PC-9 (cell line): Measurements from ENCODE around the gene HTRA3. TPM values are rescaled to one million over a fixed set of nuclear protein-coding genes. Genes with fewer than 3 reads are reported as not detected.

Source experiments
- BruUV-seq: library from RNA; stranded (reverse); fragments of 400-500 nt; replicated peaks from 2 replicates; lab custom pipeline; 2021; lab: Mats Ljungman, UMichigan
- CTCF ChIA-PET: fragments of 300-600 bp; sonication (Branson Sonifier 250); formaldehyde crosslinking; loops from one replicate; lab custom pipeline; 2022; ENCODE audit warnings: antibody characterized with exemption; lab: Charles Lee
- POLR2A ChIA-PET: fragments of 300-600 bp; sonication (Branson Sonifier 250); formaldehyde crosslinking; loops from one replicate; lab custom pipeline; 2022; ENCODE audit warnings: antibody characterized with exemption; ENCODE audit not compliant: unreplicated experiment; lab: Charles Lee
- DNase-seq, 2 experiments: peaks; one replicate each; pipeline versions ENCODE4 v3.0.0 to v3.0.0-alpha.2; 2015 to 2022; ENCODE audit warnings: mixed read lengths in 1 of 2
- H2AFZ ChIP-seq: fragments of 200-600 bp; sonication (generic); 2 replicates; pipeline ENCODE4 v1.8.1; 2017; ENCODE audit warnings: antibody characterized with exemption
- H3F3A ChIP-seq: fragments of 200-600 bp; sonication (generic); 2 replicates; pipeline ENCODE4 v1.8.1; 2017; ENCODE audit warnings: antibody characterized with exemption, mild to moderate bottlenecking, low read depth; ENCODE audit not compliant: insufficient read depth
- H3K27ac ChIP-seq: fragments of 200-600 bp; sonication (generic); 2 replicates; pipeline ENCODE4 v1.6.1; 2016; ENCODE audit warnings: mixed run types
- H3K27me3 ChIP-seq: fragments of 200-600 bp; sonication (generic); 2 replicates; pipeline ENCODE4 v1.6.1; 2016; ENCODE audit warnings: low read depth, mixed run types; ENCODE audit not compliant: insufficient read depth
- H3K36me3 ChIP-seq: fragments of 200-600 bp; sonication (generic); 2 replicates; pipeline ENCODE4 v1.6.1; 2016; ENCODE audit warnings: low read depth, mixed run types
- H3K4me1 ChIP-seq: fragments of 200-600 bp; sonication (generic); replicated peaks from 2 replicates; pipeline ENCODE4 v1.6.1; 2016; ENCODE audit warnings: mixed run types; ENCODE audit not compliant: insufficient read depth
- H3K4me2 ChIP-seq: fragments of 200-600 bp; sonication (generic); 2 replicates; pipeline ENCODE4 v1.6.1; 2017; ENCODE audit warnings: mixed run types
- H3K4me3 ChIP-seq: fragments of 200-600 bp; sonication (generic); 2 replicates; pipeline ENCODE4 v1.6.1; 2016; ENCODE audit warnings: mixed run types
- H3K79me2 ChIP-seq: fragments of 200-600 bp; sonication (generic); 2 replicates; pipeline ENCODE4 v1.6.1; 2017; ENCODE audit warnings: low read depth, mixed run types
- H3K9me2 ChIP-seq: fragments of 200-600 bp; sonication (generic); 2 replicates; pipeline ENCODE4 v1.8.1; 2017; ENCODE audit warnings: mild to moderate bottlenecking; ENCODE audit not compliant: insufficient read depth
- H3K9me3 ChIP-seq: fragments of 200-600 bp; sonication (generic); 2 replicates; pipeline ENCODE4 v1.8.1; 2016; ENCODE audit warnings: low read depth; ENCODE audit not compliant: insufficient read depth
- H4K20me1 ChIP-seq: fragments of 200-600 bp; sonication (generic); 2 replicates; pipeline ENCODE4 v1.8.1; 2017; ENCODE audit not compliant: insufficient read depth
- EZH2 ChIP-seq: fragments of 200-600 bp; sonication (generic); IDR thresholded peaks from 2 replicates; pipeline ENCODE4 v1.8.0; 2017; ENCODE audit warnings: antibody characterized with exemption, low read depth
- intact Hi-C: fragments of 100-400 bp; cut with micrococcal nuclease; formaldehyde crosslinking; loops from one replicate; pipeline ENCODE4 v1.10.0; 2022; ENCODE audit not compliant: unreplicated experiment
- total RNA-seq: library from RNA; stranded (reverse); gene quantifications from 2 replicates; pipeline ENCODE4 v1.2.3, GENCODE V29; 2021
- TF ChIP-seq, protein P1 (sequence below): fragments of 200-600 bp; sonication (generic); conservative IDR thresholded peaks from 2 replicates; pipeline ENCODE4 v1.6.1; 2017; ENCODE audit warnings: mixed run types, antibody characterized with exemption, mild to moderate bottlenecking, moderate library complexity

The HTRA3 gene
- total RNA-seq, 1 experiment from 2014 or later: 14.1 TPM

DNA sequence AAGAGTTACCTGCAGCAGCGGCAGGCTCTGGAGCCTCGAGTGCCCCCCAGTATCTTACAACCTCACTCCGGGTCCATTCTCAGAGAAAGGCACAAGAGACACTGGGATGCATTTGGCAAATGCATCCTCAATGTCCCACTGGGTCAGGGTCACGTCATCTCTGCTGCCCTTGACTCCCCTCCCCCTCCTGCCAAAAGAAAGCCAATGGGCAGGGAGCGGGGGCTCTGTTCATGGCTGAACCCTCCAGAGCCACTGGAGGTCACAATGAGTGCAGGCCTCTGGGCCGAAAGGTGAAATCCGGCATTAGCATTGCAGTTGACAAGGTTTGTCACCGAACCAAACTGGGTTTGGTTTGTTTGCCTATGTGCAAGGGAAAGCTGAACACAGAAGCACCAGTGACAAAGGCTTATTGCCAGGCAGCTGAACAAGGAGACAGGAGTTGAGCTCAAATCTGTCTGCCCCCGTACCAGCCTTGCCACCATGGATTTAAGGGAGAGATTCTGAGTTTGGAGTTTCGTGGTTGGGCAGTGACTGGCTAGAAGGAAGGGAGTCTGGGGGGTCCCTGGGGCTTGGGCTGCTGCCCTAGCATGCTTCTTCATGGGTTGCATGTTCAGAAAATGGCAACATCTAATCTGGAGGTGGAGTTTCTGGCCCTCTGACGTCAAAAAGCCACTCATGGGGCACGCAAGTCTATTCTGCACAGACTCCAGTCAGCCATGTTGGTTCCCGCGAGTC, 64.3 kb downstream of the HTRA3 start:
- ChIA-PET CTCF (no interaction called here), POLR2A (no interaction called here)
- H3K27me3 ChIP-seq: no peaks in the 10 kb centered on the region
- no peak for TF ChIP-seq EZH2
- TF ChIP-seq, protein P1, sequence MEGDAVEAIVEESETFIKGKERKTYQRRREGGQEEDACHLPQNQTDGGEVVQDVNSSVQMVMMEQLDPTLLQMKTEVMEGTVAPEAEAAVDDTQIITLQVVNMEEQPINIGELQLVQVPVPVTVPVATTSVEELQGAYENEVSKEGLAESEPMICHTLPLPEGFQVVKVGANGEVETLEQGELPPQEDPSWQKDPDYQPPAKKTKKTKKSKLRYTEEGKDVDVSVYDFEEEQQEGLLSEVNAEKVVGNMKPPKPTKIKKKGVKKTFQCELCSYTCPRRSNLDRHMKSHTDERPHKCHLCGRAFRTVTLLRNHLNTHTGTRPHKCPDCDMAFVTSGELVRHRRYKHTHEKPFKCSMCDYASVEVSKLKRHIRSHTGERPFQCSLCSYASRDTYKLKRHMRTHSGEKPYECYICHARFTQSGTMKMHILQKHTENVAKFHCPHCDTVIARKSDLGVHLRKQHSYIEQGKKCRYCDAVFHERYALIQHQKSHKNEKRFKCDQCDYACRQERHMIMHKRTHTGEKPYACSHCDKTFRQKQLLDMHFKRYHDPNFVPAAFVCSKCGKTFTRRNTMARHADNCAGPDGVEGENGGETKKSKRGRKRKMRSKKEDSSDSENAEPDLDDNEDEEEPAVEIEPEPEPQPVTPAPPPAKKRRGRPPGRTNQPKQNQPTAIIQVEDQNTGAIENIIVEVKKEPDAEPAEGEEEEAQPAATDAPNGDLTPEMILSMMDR: no peak
- no peaks in the 10 kb centered on the region for H3K9me2 ChIP-seq
- no peak for DNase-seq
- no peaks in the 10 kb centered on the region for H3K79me2 ChIP-seq
- H3F3A ChIP-seq: peaks cover 3% of the 10 kb centered on the region; the same call in 1 of the 2 replicates
- H3K4me2 ChIP-seq: no peak overlapping the region
- H4K20me1 ChIP-seq: no peaks in the 10 kb centered on the region
- H3K9me3 ChIP-seq: no peaks in the 10 kb centered on the region
- no peak overlapping the region for H3K4me3 ChIP-seq
- intact Hi-C loops: no loop called here
- H3K27ac ChIP-seq: no peak overlapping the region
- H3K36me3 ChIP-seq: no peaks in the 10 kb centered on the region
- peaks cover 8% of the 10 kb centered on the region for H3K4me1 ChIP-seq
- no peak overlapping the region for H2AFZ ChIP-seq
- BruUV-seq: no TSS peak

DNA sequence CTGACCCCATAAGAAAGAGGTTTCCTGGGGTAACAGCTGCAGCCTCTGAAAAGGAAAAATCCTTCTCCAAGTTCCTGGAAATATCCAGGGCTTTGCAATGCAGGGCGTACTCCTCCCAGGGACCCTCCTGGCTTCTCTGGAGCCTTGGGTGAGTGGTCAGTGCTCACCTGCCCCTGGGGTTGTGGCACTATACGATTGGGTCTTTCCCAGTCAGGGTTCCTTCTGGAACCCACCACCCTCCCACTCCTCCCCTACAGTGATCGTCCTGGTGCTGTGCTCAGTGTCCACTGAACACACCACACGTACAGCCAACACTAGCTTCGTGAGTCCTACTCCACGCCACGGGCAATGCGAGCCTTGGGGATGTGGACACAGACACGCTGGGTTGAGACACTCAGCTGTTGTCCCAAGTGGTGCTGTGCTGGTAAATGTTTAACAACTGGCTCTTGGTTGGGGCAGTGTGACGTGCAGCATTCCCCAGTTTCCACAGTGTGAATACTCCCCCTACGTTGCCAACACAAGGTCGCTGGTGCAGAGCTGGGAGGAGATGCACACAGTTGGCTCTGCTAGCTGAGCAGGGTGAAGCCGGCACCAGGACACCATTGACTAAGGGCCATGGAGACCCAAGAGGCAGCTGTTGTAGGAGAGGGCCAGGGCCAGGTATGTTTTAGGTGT, 65.4 kb downstream of the HTRA3 start:
- no TSS peak for BruUV-seq

DNA sequence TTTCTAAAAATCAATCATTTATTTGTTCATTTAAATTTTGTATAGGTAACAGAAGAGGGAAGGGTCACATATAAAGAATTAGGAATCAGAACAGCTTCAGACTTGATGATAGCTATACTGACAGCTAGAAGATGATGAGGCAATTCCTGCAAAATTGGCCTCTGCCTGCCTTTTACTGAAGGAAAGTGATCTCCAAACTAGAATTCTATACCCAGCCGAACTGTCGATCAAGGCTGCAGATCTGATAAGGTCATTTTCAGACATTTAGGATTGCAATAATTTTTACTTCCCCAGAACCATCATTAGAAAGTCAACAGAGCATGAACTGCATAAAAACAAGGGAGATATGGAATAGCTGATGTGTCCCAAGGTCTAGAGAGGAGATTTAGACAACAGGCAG, 66.3 kb downstream of the HTRA3 start:
- no peak for DNase-seq
- CTCF ChIA-PET: no interaction called here
- TF ChIP-seq EZH2: no peak
- TF ChIP-seq, protein P1: no peak
- H3K9me3 ChIP-seq: no peaks in the 10 kb centered on the region
- no peak overlapping the region for H3K27ac ChIP-seq
- POLR2A ChIA-PET: no interaction called here
- BruUV-seq: no TSS peak
- no peaks in the 10 kb centered on the region for H4K20me1 ChIP-seq
- H3K79me2 ChIP-seq: no peaks in the 10 kb centered on the region
- no peaks in the 10 kb centered on the region for H3K36me3 ChIP-seq
- H3K4me3 ChIP-seq: no peak overlapping the region
- H3F3A ChIP-seq: peaks cover 3% of the 10 kb centered on the region; the same call in 1 of the 2 replicates
- peaks cover 8% of the 10 kb centered on the region for H3K4me1 ChIP-seq
- no peaks in the 10 kb centered on the region for H3K27me3 ChIP-seq
- H3K9me2 ChIP-seq: no peaks in the 10 kb centered on the region
- no peak overlapping the region for H2AFZ ChIP-seq
- intact Hi-C loops: no loop called here
- H3K4me2 ChIP-seq: no peak overlapping the region

More for the DNA sequence above, 65.4 kb downstream of the HTRA3 start:
- ChIA-PET CTCF (no interaction called here), POLR2A (no interaction called here)
- intact Hi-C loops: no loop called here
- Histone ChIP-seq H3K36me3 (no peaks in the 10 kb centered on the region), H3K9me3 (no peaks in the 10 kb centered on the region), H3K27ac (no peak overlapping the region), H4K20me1 (no peaks in the 10 kb centered on the region), H3F3A (peaks cover 3% of the 10 kb centered on the region; the same call in 1 of the 2 replicates), H3K27me3 (no peaks in the 10 kb centered on the region), H3K79me2 (no peaks in the 10 kb centered on the region), H2AFZ (no peak overlapping the region), H3K4me1 (peaks cover 8% of the 10 kb centered on the region), H3K4me3 (no peak overlapping the region), H3K4me2 (no peak overlapping the region), H3K9me2 (no peaks in the 10 kb centered on the region)
- no peak for TF ChIP-seq EZH2
- TF ChIP-seq, protein P1: no peak
- DNase-seq: no peak
